HG03175 (cell line): Measurements from ENCODE around the gene NAGA.

Source experiments
- ATAC-seq: cut with Tn5 transposase; IDR thresholded peaks from one replicate; pipeline ENCODE4 v1.9.1; 2021; ENCODE audit warnings: mild to moderate bottlenecking, moderate library complexity; ENCODE audit not compliant: unreplicated experiment

NAGA gene

GRCh38 chr22:42052765-42053164 is 17.8 kb downstream of the NAGA start:
- ATAC-seq, result no peak

DNA sequence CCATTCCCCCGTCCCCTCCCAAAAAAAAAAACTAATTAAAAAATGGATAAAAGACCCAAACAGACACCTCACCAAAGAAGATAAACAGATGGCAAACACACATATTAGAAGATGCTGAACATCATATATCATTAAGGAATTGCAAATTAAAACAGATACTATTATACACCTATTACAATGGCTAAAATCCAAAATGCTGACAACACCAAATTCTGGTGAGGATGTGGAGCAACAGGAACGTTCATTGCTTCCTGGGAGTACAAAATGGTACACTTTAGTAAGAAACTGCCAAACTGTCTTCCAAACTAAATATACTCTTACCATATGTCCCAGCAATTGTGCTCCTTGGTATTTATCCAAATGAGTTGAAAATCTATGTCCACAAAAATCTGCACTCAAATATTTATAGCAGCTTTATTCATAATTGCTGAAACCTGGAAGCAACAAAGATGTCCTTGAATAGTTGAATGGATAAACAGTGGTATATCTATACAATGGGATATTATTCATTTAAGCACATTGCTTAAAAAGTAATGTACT is 19.9 kb downstream of the NAGA start:
- ATAC-seq, result no peak

GRCh38 chr22:42041784-42042183 is 28.8 kb downstream of the NAGA start:
- no peak for ATAC-seq

- ATAC-seq, result no peak
Observed at GRCh38 chr22:42039271-42039670, 31.3 kb downstream of the NAGA start.

- ATAC-seq, result no peak
Observed at GRCh38 chr22:42035256-42035655, 35.4 kb downstream of the NAGA start.

- ATAC-seq, result no peak
Observed at GRCh38 chr22:42033263-42034181, 37.1 kb downstream of the NAGA start.

GRCh38 chr22:42026705-42027104 is 43.9 kb downstream of the NAGA start:
- ATAC-seq, result no peak

GRCh38 chr22:42025421-42025820 is 45.2 kb downstream of the NAGA start:
- ATAC-seq, result no peak

DNA sequence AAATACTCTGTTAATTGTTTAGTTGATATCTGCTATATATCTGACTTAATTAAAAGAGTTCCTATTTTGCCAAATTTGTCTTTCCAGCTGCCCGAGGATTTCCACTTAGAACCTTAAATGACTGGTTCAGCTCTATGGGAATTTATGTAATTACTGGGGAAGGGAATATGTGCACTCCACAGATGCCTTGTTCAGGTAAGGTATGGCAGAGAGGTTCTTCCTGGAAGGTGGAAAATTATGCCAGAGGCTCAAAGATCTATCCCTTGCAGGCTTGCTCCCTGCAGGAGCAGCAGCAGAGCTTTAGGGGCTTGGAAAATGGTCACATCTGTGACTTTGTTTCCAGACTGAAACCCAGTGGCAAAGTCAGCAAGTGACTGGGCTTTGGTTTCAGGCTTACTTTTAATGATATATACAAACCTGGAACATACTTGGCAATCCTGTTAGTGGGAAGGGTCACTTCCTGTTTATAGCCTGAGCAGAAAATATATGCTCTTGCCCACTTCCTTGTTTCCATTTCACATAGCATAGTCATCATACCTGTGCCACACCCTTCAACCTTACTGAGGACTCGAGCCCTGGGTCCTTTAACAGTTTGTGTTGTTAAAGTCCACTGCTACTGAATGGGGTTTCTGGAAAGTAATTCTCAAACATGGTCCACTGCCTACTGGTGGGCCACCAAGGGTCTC is 48.3 kb downstream of the NAGA start:
- no peak for ATAC-seq

DNA sequence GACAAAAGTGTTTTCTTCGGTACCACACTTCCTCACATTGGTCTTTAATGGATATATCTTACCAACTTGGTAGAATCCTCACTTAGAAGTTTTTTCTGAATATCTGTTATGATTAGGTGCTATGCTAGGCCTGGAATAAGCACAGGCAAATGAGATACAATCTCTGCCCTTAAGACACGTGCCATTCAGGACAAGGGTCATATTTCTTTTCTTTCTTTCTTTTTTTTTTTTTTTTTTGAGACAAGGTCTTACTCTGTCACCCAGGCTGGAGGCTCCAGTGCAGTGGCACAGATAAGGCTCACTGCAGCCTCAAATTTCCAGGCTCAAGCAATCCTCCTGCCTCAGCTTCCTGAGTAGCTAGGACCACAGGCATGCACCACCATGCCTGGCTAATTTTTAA is 49.0 kb downstream of the NAGA start:
- no peak for ATAC-seq

- ATAC-seq, result no peak
Observed at GRCh38 chr22:42018224-42018623, 52.4 kb downstream of the NAGA start.

GRCh38 chr22:42016111-42016510 is 54.5 kb downstream of the NAGA start:
- ATAC-seq, result no peak

GRCh38 chr22:42013385-42013784 is 57.2 kb downstream of the NAGA start:
- ATAC-seq, result no peak

DNA sequence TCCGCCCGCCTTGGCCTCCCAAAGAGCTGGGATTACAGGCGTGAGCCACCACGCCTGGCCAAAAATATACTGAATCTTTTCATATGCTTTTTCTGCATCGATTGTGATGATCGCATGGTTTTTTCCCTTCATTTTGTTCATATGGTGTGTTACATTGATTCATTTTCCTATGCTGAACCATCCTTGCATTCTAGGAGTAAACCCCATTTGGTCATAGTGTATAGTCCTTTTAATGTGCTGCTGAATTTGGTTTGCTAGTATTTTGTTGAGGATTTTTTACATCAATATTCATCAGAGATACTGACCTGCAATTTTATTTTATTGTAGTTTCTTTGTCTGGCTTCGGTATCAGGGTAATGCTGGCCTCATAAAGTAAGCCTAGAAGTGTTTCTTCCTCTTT is 59.8 kb downstream of the NAGA start:
- no peak for ATAC-seq
